ENCODE results near the gene KCTD17.
"Not testable (repeated sequence)": the region's sequence is repeated elsewhere in the genome, so short reads cannot be mapped to it uniquely, and the experiment has no call there.

The KCTD17 gene

GRCh38 chr22:37061611-37062375 is 10.3 kb downstream of the KCTD17 start:
- DNase-seq, result no peak

- DNase-seq, result no peak
Observed at GRCh38 chr22:37062376-37062675, 10.8 kb downstream of the KCTD17 start.

- DNase-seq, result no peak
Observed at GRCh38 chr22:37062702-37063381, 11.3 kb downstream of the KCTD17 start.

- DNase-seq, result peak; percentile 48
Observed at GRCh38 chr22:37063431-37064420, 12.2 kb downstream of the KCTD17 start.

DNA sequence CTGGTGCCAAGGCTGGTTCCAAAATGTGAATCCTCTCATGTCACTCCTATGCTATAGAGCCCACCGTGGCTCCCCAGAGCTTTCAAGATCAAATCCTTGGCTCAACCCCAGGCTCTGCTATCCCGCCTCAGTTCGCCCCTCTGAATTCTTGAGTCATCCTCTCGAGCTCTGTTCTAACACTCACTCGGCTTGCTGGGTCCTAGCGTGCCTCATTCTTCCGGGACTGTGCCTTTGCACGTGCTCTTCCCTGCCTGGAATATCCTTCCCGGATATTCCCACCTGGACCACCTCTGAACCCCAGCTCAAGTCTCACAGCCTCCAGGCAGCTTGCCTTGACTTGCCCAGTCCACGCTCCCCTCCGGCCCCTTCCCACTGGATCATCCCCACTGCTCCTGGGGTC is 13.0 kb downstream of the KCTD17 start:
- no peak for DNase-seq

DNA sequence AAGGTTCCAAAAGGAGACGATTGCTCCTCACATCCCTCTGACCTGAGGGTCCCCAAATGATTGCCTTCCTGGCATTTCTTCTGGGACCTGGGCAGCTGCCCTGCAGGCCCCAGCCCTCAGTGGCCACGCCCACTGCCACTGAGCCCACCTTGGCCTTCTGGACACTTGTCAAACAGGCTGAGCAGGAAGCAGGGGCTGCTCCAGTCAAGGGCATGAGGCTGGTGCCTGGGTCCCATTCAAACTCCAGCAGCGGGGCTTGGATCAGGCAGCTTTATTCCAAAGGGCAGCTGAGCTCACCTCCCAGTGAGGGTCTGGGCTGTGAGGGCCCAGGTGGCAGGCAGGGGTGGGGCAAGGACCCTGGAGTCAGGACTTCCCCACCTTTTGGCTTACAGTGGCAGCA is 13.6 kb downstream of the KCTD17 start:
- DNase-seq, result no peak

- no peak for DNase-seq
Observed at GRCh38 chr22:37065961-37066360, 14.4 kb downstream of the KCTD17 start.

DNA sequence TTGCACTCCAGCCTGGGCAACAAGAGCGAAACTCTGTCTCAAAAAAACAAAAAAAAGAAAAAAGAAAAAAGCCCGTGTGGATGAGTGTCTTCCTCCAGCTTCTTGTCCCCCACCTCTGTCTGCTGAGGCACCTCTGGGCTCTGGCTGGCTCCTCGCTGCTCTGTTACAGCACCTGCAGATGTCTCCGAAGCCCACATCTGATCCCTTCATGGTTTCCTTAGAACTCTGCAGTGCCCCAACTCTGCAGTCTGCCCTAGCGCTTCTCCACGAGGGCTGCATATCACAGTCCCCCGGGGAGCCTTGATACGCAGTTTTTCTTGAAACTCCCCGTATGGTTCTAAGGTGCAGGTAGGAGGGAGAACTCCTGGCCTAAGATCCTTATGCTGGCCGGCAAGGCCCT is 15.9 kb downstream of the KCTD17 start:
- no peak for DNase-seq

GRCh38 chr22:37068859-37069258 is 17.3 kb downstream of the KCTD17 start:
- DNase-seq, result no peak

DNA sequence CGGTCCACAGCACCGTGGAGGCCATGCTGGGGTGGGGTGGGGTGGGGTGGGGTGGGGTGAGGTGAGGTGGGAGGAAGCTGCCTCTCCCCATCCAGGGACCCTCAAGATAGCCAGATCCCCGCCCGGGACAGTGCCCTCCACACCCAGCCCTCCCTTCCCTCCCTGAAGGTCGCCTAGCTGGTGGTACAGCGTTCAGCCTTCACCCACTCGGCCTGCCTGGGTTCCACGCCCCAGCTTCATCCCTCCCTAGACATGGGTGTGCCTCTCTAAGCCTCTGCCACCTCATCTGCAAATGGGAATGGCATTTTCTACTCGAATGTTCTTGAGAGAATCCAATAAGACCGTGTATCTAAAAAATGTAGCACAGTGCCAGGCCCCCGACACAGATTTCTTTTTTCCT is 17.8 kb downstream of the KCTD17 start:
- no peak for DNase-seq

DNA sequence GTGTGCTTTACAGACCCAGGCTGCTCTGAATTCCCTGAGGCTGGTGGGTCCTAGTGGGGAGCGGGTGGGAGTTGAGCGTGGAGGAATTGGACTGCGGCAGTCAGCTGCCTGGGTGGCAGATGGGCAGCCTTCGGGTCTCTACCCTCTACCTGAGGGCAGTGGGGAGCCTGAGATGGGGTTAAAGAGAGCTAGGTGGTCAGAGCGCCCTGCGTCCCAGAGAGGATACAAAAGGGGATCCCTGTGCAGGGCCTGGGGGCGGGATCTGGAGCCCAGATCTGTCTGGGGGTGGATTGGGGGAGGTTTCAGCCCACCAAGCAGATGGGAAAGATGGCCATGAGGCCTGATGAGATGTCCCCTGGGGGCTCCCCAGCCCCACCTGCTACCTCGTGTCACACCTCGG is 18.2 kb downstream of the KCTD17 start:
- DNase-seq, result no peak

DNA sequence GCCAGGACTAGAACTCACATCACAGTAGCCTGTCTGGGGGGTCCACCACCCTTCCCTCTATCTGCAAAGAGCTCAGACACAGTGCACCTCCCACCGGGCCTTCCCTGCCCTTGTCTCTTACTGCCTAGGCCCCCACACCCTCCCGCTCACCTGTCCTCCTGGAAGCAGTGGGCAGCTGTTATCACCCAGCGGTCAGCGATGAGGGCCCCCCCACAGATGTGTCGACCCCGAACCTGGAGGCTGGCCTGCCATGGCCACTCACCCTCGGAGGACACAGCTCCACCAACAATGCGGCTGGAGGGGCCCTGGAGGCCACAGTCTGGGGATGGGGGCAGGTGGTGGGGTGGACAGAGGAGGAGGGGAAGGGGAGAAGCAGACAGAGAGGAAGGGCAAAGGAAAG is 18.8 kb downstream of the KCTD17 start:
- DNase-seq, result no peak

GRCh38 chr22:37070744-37071143 is 19.2 kb downstream of the KCTD17 start:
- no peak for DNase-seq

DNA sequence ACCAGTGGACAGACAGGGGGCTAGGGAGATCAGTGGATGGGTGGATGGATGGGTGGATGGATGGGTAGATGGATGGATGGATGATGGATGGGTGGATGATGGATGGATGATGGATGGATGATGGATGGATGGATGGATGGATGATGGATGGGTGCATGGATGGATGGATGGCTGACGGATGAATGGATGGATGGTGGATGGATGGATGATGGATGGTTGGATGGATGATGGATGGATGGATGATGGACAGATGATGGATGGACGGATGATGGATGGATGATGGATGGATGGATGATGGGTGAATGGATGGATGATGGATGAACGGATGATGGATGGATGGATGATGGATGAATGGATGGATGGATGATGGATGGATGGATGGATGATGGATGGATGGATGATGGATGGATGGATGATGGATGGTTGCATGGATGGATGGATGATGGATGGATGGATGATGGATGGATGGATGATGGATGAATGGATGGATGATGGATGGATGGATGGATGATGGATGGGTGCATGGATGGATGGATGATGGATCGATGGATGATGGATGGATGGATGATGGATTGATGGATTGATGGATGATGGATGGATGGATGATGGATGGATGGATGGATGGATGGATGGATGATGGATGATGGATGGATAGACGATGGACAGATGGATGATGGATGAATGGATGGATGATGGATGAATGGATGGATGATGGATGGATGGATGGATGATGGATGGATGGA is 20.5 kb downstream of the KCTD17 start:
- not testable (repeated sequence) for DNase-seq

DNA sequence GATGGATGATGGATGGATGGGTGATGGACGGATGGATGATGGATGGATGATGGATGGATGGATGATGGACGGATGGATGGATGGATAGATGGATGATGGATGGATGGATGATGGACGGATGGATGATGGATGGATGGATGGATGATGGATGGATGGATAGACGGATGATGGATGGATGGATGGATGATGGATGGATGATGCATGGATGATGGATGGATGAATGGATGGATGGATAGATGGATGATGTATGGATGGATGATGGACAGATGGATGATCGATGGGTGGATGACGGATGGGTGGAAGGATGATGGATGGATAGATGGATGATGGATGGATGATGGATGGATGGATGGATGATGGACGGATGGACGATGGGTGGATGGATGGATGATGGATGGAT is 21.1 kb downstream of the KCTD17 start:
- no peak for DNase-seq

GRCh38 chr22:37074537-37074936 is 23.0 kb downstream of the KCTD17 start:
- no peak for DNase-seq

DNA sequence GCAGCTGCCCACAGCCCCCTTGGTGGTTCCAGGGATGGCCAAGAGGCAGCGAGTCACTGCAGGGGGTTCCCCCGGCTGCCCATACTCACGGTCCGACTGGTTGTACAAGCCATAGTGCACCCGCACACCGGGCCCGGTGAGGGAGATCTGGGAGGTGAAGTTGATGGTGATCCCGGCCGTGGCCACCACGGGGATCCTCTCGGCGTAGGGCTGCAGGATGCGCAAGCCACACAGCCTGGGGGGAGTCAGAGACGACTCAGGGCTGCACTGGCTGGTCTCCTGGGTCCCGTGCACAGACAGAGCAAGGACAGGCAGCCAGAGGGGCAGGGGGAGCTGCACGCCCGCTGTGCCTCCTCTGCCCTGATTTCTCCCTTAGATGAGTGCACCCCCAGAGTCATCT is 23.5 kb downstream of the KCTD17 start:
- DNase-seq, result no peak

DNA sequence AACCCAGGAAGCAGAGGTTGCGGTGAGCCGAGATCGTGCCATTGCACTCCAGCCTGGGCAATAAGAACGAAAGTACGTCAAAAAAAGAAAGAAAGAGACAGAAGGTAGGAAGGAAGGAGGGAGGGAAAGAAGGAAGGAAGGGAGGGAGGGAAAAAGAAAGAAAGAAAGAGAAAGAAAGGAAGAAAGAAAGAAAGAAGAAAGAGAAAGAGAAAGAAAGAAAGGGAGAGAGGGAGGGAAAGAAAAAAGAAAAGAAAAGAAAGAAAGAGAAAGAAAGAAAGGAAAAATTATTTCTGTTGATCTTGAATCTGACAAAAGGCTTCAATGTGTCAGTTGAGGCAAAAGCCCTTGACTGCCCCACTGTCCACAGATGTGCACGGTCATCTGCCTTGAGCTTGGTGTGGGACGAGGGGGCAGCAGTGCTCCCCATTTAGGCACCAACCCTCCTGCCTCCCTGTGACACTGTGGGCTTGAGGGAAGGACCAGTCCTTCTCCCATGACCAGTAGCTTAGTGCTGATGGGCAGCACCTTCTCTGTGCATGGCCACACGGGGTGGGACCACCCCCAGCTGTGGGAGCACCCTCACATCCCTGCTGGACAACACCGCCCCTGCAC is 24.4 kb downstream of the KCTD17 start:
- DNase-seq, result no peak

GRCh38 chr22:37077802-37078448 is 26.4 kb downstream of the KCTD17 start:
- no peak for DNase-seq

DNA sequence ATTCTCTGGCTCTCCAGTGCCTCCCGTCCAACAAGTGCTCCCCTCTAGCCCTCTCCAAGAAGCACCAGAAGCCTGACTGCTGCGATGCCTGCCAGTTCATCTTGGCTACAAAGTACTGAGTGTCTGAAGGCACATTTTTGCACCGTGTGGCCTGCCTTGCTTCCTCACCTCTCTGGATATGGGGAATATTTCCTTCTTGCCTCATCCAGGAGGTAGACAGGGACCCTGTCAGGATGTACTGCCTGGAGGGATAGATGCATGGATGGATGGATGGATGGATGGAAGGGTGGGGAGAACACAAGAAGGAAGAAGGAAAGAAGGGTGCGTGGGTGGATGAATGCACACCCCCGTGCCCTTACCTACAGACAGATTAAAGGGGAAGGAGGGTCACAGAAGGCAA is 27.6 kb downstream of the KCTD17 start:
- DNase-seq, result no peak

- no peak for DNase-seq
Observed at GRCh38 chr22:37079668-37080171, 28.2 kb downstream of the KCTD17 start.

DNA sequence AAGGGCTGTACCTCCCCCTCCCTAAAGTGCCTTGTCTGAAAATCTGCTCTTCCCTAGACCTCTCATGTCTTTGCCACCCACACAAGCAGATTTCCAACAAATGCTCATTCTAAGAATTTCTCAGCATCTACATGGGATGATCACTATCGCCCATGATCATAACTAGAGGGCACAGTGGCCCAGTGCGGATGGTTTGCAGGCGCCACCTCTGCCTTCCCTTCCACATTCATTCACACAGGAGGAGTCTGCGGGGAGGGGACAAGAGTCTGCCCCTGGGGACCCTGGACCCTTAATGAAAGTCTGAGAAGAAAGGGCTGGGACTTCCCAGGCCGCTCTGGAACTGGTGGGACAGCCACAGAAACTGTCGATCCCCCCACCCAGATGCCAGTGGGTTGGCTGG is 28.9 kb downstream of the KCTD17 start:
- no peak for DNase-seq

Measured in SHP77 treated with DMSO at 0.1 percent for 48 hours (cell line).